HG03469 (cell line): ENCODE data around the gene EFNB2.

ENCODE experiments used
- ATAC-seq: cut with Tn5 transposase; IDR thresholded peaks from one replicate; pipeline ENCODE4 v1.9.1; 2021; ENCODE audit warnings: mild to moderate bottlenecking, moderate library complexity, moderate number of reproducible peaks; ENCODE audit not compliant: unreplicated experiment

The EFNB2 gene

DNA sequence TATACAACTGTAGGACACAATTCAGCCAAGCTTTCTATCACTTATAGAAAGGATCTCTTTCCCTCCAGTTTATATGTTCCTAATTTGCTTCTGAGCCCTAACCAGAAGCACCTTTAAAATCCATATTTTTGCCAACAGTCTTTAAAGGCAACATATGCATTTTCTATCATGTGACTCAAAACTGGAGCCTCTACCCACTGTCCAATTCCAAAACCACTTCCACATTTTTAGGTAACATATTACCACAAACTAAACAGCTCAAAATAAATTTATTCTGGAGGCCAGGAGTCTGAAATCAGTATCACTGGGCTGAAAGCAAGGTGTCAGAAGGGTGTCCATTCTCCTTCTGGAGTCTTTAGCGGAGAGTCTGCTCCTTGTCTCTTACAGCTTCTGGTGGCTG, 15.9 kb upstream of the EFNB2 start:
- ATAC-seq, result no peak

DNA sequence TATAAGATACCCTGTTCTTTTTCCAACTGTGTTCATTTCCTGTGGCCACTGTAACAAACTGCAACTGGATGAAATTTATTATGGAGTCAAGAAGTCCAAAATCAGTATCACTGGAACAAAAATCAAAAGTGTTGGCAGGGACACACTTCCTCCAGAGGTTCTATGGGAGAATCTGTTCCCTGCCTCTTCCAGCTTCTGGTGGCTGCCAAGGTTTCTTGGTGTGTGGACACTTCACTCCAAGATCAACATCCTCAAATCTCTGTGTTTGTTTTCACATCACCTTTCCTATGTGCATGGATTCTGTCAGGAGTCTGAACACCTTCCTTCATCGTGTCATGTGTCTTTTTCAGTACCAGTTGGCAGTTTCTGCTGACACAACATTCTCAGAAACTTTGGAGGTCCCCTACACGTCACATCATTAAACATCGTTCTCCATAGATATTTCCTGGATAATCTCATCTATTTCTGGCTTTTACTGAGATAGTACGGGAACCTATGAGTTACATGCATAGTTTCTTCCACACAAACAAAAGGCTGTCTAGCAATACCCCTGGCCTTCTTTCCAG, 15.2 kb upstream of the EFNB2 start:
- ATAC-seq, result no peak

- no peak for ATAC-seq
Observed at GRCh38 chr13:106548064-106548696, 12.7 kb upstream of the EFNB2 start.

GRCh38 chr13:106541826-106542225, 6.4 kb upstream of the EFNB2 start:
- ATAC-seq, result no peak

- no peak for ATAC-seq
Observed at GRCh38 chr13:106540613-106541012, 5.2 kb upstream of the EFNB2 start.

GRCh38 chr13:106537521-106537920, 2.1 kb upstream of the EFNB2 start:
- ATAC-seq, result no peak

GRCh38 chr13:106536244-106537034, 977 bp upstream of the EFNB2 start:
- ATAC-seq, result peak; percentile 19

DNA sequence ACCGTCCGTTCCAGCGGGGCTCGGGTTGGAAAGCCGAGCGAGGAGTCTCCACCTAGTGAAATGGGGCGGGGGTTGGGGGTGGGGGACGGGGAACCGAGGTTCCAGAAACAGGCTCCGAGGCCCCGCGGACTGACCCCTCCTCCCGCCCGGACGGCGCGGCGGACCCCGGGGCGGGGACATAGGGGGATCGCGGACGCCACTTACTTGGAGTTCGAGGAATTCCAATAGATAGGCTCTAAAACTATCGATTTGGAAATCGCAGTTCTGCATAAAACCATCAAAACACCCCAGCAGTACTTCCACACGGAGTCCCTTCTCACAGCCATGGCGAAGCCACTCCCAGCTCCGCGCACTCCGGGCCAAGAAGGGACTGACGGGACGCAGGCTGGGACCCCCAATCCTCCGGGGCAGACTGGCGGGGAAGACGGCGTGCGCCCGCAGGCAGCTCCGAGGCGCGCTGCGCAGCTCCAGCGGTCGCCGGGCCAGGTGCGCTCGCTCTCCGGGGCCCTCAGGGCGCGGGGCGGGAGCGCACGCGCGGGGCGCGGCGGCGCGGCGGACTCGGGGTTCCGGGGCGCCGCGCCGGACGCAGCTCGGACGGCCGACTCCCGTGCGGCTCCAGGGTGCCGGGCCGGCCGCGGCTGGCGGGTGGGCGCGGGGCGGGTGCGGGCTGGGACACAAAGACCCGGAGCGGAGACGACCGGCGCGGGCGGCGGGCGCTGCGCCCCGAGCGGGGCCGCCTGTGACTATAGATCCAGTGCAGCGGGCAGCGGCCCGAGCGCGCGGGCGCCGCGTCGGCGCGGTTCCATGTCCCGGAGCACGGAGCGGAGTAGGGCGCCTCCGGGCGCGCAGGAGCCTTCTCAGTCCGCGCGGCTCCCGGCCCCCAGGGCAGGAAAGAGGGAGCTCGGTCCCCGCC, 567 bp downstream of the EFNB2 start:
- ATAC-seq, result peak; percentile 21

DNA sequence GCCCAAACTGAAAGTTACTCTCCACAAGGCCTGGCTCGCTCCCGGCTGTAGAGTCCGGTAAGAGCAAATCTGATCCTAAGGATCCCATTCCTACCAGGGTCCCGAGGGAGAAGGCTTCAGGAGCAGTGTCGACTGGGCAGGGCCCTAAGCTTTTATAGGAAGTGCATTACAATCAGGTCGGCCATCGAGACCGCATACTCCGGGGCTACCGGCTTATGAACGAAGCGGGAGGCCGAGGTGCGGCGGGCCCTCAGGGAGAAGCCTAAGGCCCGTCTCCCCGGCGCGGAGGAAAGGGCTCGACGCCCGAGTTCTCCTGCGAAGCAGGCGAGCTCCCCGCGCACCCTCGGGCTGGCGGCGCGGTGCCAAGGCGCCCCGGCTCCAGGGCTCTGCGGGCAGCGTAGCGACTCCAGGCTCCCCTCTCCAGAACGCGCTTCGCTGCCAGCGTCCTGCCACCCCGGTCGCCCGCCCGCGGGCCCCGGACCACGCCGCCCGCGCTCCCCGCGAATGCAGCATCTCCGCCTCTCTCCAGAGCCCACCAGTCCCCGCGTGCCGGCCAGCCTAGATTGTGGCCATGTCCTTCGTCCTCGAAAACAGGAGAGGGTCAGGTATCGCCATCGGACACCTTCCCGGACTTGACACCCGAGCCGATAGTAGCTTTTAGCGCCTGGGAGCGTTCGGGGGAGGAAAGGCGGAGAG, 1.4 kb downstream of the EFNB2 start:
- ATAC-seq, result no peak

DNA sequence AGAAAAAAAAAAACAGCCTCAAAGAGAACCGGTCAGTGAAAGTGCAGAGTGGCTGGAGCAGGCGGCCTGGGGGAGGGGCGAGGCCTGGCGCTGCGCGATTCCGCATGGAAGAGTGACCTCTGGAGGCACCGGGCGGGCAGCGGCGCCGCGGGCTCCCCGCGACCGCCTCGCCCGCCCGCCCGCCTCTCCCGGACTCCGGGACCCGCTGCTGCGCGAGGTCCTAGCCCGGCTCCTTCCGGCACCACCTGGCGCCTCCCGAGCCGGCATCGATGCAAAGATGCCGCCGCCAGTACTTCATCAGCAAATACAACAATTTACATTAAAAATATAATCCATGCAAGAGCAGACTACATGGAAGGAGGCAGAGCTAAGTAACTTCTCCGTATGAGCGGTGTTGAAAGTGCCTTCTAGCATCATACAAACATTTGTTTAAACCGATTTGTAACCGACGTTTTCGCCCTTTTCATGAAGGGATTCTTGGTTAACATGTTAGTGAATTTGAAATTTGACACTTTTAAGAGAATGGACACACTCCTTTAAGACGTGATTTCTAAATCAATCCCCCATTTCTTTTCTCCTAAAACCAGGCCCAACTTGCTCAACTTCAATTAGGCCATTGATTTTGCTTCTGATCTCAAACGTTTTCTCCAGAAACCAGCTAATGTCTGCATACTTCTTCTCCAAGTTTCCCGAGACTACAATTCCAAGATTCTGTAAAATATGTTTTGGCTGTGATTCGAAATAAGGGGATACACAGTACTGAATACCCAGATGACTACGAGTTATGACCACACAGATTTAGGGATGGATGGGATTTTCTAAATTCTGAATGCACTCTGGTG, 2.1 kb downstream of the EFNB2 start:
- no peak for ATAC-seq

- ATAC-seq, result no peak
Observed at GRCh38 chr13:106532111-106532929, 3.1 kb downstream of the EFNB2 start.

DNA sequence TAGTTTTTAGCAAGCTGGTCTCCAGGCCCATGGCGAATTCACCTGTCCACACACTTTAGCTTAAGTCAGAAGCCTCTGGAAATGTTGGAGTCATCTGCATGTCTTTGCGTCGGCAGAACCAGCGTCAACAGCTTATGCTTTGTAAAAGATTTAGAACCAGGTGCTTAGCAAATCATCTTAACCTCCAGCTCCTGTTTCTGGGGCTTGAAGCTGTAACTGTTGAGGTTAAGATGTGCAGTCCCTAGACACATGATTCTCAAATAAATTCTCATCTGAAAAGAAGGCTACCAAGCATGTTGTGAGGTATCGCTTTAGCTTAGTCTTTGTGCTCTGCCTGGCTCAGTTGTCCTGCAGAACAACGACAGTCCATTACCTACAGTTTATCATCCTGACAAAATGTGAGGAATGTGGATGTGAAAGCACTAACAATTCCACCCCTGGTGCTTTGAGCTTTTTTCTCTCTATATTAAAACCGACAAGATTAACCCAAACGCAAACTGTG, 4.4 kb downstream of the EFNB2 start:
- ATAC-seq, result no peak

DNA sequence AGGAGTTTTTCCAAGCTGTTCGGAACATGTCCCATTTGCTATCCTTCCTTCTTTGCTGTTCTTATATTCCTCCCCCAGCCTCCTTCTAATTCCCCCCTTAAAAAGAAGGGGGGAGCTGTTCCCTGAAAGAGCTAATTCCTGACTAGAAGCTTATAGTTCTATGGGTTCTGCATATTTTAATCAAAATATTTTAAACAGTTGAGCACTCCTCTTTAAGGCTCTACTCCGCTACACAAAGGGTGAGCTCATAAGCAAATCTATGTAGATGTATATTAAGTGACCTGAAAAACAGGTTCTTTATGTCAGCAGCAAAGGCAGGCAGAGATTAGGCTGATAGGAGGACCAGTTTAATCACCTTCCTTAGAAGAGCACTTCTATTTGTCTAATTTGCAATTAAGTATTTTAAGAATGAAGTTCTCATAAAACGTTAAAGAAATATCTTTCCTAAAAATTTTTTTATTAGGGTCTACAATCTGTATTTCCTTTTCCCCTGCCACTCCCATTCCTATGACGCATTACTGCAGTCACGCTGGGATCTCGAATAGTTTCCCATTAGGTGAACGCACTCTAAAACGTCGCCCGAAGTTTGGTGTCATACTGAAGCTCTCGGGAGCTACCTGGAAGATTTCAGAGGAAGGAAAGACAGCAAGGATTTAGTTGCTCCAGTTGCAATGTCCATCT, 5.2 kb downstream of the EFNB2 start:
- no peak for ATAC-seq

- ATAC-seq, result no peak
Observed at GRCh38 chr13:106529415-106530170, 5.9 kb downstream of the EFNB2 start.

DNA sequence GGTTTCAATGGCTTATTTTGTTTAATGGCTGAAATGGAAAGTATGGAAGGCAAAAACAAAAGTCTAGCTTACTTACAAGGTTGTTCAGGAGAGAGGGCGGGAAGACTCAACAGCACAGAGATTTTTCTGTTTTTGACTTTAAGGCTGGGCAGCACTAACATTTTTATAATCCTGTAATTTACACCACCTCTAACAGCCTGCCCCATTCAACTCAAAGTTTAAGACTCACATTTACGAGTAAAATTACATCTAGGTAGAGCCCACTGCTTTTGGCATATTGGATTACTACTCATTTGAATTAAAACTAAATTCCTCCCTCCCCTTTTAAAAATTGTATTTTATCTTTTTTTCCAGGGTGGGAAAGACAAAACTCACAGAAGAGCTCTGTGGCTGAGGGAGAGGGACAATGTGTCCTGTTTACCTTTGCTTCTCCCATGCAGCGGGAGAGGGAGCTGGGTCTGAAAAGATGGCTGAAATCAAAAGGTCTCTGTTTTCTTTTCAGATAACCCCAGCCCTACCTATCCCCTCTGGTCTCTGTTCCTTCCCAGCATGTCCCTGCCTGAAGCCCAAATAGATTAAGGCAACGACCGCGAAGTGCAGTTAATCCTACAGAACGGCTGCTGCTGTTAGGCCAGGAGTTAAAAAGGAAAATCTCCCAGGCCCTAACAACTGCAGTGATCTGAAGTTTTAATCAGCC, 6.6 kb downstream of the EFNB2 start:
- no peak for ATAC-seq

DNA sequence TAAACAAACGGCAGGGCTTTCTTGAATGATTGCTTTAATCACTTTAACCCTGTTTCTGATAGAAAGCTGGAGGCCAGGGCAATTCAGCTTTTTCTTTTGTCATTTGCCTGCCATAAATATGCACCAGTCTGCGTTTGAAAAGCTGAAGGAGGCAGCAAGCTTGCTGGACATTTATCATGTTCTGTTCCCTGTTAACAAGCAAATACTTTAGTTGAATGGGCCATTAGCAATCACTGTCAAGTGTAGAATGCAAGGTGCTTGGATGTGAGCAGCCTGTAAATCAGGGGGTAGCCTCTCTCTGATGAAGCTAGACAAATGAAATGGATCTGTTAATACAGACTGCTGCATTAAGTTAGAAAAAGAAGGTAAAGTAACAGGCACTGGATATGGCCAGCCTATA, 7.6 kb downstream of the EFNB2 start:
- ATAC-seq, result no peak

GRCh38 chr13:106527445-106527801, 8.0 kb downstream of the EFNB2 start:
- no peak for ATAC-seq
